NCI-H187 treated with DMSO at 0.1 percent for 48 hours (cell line): ENCODE results near the gene PUS10.
"Not testable (repeated sequence)": the region's sequence is repeated elsewhere in the genome, so short reads cannot be mapped to it uniquely, and the experiment has no call there.

Experiments used
- DNase-seq: peaks from one replicate; lab custom pipeline; 2025; lab: John Stamatoyannopoulos, UW

The PUS10 gene

DNA sequence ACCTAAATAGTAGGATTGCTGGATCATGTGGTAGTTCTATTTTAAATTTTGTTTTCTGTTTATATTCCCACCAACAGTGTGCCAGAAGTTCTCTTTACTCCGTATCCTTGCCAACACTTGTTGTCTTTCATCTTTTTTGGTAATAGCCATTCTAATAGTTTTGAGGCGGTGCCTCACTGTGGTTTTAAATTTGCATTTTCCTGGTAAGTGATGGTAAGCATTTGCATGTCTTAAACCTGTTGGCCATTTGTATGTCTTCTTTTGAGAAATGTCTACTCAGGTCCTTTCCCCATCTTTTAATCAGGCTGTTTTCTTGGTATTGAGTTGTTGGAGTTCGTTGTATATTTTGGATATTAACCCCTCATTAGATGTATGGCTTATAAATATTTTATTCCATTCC, 85.1 kb downstream of the PUS10 start:
- DNase-seq, result no peak

DNA sequence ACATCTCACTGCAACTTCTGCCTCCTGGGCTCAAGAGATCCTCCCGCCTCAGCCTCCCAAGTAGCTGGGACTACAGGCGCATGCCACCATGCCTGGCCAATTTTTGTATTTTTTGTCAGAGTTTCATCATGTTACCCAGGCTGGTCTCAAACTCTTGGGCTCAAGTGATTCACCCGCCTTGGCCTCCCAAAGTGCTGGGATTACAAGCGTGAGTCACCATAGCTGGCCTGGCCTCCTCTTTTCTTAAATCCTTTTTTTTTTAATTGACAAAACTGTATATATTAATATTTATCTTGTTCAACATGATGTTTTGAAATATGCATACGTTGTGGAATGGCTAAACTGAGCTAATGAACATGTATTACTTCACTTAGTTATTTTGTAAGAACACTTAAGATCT, 86.0 kb downstream of the PUS10 start:
- DNase-seq, result not testable (repeated sequence)

DNA sequence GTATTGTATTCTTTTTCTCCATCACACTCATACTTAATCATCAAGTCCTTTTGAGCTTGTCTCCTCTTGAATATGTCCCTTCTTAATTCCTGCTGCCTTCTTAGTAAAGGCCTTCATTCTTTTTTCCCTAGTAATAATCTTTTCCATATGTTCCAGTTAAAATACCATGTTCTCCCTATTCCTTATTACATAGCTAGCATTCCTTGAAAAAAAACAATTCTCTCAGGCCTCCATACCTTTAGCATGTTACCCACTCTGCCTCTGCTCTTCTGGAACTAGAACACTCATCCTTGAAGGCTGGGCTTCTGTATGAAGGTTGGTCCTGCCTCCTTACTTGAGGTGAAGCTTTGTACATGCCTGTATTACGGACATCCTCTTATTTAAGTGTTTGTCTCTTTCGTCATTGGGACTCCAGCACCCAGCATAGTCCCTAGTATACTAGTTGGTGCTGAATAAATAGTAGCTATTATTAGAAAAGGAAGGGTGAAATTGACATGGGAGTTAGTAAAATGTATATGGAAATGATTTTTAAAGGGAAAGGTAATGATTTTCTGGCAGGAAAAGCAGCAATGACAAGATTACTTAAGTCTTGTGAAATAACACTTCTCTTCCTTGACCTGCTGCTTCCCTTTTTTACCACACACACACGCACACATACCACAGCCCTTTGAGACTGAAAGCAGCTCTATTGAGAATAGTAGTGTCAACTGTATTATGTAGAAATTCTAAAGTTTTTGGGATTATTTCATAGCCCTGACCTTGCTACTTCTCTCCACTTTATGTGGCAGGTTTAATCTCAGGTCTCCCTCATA, 91.1 kb downstream of the PUS10 start:
- no peak for DNase-seq

DNA sequence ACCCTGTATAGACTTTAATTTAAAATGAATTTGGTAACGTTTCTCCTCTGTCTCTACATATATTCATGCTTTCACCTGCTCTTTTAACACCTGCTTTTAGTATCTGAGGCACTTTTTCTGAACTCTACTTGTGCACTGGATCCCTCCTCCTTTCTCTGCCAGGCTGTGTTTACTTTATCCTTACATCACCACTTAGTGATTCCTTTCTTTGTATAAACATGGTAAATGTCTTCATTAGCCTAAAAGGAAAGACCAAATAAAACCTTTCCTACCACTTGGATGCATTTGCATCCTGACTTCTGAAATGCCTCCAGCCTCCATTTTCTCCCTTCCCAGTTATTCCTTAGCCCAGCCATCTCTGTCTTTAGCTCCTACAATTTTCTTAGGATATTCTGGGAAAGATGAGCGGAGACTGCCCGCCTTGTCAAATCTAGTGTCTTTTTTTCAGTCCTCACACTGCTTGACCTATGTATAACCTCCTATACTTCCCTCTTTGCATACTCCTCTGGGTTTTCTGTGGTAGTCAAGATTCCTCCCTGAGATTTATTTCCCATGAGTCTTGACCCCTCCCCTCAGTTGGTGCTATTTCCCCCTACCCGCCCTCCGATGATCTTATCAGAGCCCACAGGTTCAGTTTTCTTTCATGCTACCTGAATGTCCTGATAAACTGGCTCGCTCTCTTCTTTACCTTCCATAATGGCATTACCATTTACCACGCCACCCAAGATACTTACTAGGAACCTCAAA, 91.9 kb downstream of the PUS10 start:
- DNase-seq, result peak; percentile 77

DNA sequence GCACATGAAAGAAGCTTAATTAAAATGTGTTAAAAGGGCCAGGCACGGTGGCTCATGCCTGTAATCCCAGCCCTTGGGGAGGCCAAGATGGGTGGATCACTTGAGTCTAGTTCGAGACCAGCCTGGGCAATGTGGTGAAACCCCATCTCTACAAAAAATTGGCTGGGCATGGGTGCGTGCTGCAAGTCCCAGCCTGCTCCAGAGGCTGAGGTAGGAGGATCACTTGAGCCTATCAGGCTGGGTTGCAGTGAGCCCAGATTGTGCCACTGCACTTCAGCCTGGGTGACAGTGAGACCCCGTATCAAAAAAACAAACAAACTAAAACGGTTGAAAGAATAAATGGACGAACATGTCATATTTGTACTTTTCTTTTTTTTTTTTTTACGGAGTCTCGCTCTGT, 110.7 kb downstream of the PUS10 start:
- DNase-seq, result no peak

DNA sequence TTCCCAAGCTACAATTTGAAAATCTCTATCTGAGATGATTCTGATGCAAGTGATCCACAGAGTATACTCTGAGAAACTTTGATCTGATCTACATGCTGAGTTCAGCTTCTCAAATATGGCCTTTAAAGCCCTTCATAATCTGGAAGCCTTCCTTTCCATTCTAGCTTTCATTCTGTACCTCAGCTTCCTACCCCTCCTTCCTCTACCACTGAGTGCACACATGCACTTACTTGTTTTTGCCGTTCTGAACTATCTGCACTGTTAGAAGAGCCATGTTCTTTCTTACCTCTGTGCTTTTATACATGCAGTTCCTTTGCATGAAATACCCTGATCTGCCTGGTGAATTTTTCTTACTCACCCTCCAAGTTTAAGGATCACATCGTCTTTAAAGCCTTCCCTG, 111.7 kb downstream of the PUS10 start:
- no peak for DNase-seq

DNA sequence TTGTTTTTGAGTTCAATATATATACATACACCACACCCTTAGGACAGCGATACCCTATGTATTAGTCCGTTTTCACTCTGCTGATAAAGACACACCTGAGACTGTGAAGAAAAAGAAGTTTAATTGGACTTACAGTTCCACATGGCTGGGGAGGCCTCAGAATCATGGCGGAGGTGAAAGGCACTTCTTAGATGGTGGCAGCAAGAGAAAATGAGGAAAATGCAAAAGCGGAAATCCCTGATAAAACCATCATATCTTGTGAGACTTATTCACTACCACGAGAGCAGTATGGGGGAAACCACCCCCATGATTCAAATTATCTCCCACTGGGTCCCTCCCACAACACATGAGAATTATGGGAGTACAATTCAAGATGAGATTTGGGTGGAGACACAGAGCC, 112.2 kb downstream of the PUS10 start:
- not testable (repeated sequence) for DNase-seq

DNA sequence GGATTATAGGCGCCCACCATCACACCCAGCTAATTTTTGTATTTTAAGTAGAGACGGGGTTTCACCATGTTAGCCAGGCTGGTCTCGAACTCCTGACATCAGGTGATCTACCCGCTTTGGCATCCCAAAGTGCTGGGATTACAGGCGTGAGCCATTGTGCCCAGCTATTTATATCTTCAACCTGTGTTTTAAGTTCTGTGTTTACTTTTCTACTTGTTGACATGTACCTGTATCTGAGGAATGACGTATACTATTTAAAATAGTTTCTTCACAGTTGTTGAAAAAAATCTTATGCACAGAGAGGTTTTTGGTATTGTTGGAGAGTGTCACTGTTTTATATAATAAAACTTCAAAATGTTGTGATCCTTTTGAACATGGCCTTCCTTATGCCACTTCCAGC, 116.8 kb downstream of the PUS10 start:
- DNase-seq, result not testable (repeated sequence)

DNA sequence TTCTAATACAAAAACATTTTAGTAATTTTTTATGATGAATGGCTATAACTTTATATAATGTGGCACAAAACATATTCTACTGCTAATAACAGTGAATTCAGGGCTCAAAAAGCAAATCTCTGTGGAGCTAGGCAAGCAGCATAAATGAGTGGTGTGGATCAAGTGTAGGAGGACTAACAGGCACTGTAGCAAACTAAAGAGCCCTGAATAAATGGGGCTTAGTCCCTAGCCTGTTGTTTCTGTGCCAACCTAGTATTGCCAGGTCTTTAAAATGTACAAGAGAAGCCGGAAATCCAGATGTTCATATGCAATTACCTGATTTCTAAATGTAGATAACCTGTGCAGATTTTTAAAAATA, 118.2 kb downstream of the PUS10 start:
- no peak for DNase-seq

DNA sequence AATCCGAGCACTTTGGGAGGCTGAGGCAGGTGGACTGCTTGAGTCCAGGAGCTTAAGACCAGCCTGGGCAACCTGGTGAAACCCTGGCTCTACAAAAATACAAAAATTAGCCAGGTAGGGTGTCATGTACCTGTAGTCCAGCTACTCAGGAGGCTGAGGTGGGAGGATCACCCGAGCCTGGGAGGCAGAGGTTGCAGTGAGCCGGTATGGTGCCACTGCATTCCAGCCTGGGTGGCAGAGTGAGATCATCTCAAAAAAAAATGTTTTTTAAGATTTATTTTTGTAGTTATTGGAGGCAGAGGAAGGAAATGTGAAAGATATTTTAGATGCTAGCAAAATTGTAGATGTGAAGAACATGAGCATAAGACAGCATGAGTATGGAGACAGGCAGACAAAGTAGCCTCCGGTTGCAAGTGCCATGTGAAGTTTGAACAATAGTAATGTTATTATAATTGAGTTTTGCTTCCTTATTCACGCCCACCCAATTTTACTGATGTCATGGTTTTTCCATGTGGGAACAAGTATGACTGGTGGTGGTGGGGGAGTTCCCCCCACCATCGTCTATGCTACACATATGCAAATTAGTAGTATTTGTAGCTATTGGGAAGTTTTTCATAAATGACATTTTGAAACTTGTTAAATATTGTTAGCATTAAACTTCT, 118.7 kb downstream of the PUS10 start:
- no peak for DNase-seq

DNA sequence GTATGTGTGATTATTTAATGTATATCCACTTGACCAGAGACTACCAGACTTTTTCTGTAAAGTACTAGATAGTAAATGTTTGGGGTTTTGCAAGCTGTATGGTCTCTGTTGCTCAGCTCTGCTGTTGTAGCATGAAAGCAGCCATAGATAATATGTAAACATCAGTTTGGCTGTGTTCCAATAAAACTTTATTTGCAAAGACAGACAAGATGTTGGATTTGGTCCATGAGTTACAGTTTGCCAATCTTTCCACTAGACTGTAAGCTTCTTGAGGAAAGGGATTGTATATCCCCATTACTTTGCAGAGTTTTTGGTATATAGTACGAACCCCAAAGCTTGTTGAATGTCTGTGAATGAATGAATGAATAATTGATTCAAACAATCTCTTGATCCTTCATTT, 119.5 kb downstream of the PUS10 start:
- DNase-seq, result no peak
